H1 (cell line): ENCODE measurements around the gene POLN. TPM values are rescaled to one million over a fixed set of nuclear protein-coding genes. Genes with fewer than 3 reads are reported as not detected.

Experiments
- BRCA1 ChIP-seq: IDR thresholded peaks from 2 replicates; pipeline ENCODE4 v1.6.1; 2012; ENCODE audit warnings: low read depth, low read length, improper control_type of control experiment
- NRF1 ChIP-seq: IDR thresholded peaks from 2 replicates; pipeline ENCODE4 v1.6.1; 2011; ENCODE audit warnings: mild to moderate bottlenecking, low read depth, low read length, improper control_type of control experiment
- RXRA ChIP-seq: IDR thresholded peaks from 2 replicates; pipeline ENCODE4 v1.6.1; 2011; ENCODE audit warnings: low read depth, mild to moderate bottlenecking, low read length, moderate library complexity; ENCODE audit not compliant: insufficient read depth
- TBP ChIP-seq: IDR thresholded peaks from 2 replicates; pipeline ENCODE4 v1.6.1; 2011; ENCODE audit warnings: low read depth, low read length, improper control_type of control experiment
- polyA plus RNA-seq, 7 experiments: library from polyadenylated mRNA; depleted of rRNA in 3 of 7; stranded (reverse) in 5 of 7; unstranded in 2 of 7; fragments of >200 nt in 5 of 7; fragments of 200-250 nt in 2 of 7; gene quantifications; 1 replicate in 5 of 7; 2 replicates in 1 of 7; 4 replicates in 1 of 7; pipeline versions ENCODE4 v1.2.1 to v1.2.3, GENCODE V29; 2011 to 2013; ENCODE audit warnings: missing spikeins in 2 of 7, mixed read lengths in 2 of 7
- total RNA-seq: library from RNA; stranded (reverse); fragmentation: NEBNext Ultra II Directional; extraction: Animal tissue kit (Norgen Biotek cat#: 25700); gene quantifications from 2 replicates; pipeline ENCODE4 v1.2.1, GENCODE V29; 2021

The POLN gene
- total and polyA plus RNA-seq, 2 of the 8 experiments (the other 6 are each of a cell fraction or from before 2014, with no cell fraction given), result 0.98 to 1.5 TPM

DNA sequence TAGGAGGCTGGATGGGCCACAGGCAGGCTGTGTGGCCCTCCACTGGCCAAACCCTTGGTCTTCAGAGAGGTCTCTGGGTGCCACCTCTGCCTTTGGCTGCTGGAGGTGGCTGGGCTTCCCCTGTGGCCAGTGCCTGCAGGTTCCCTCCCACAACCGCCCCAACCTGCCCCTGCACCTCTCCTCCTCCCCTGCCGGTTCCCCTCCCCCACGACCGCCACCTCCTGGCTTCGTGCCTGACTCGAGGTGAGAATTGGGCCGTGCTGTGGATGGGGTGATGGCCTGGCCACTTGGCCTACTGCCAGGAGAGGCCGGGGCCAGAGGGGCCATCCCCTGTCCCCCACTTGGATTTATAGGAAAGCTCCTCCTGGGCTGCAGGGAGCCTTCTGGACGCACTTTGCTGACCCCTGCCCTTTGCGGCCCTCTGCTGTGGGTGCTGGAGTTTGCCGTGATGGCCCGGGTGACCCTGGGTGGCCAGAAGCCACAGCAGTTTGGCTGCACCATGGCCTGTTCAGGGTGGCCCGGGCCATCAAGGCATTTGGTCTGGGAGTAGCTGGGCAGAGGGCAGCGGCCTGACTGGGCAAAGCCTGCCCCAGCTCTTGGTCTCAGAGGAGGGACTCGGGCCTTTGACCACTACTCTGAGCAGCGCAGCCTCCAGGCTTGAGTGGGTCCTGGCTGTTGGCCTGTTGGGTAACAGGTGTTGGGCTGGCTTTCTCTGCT is 179.0 kb downstream of the POLN start (continued):
- TF ChIP-seq TBP (no peak), BRCA1 (no peak), NRF1 (no peak), RXRA (no peak)
